ENCODE results near the gene WDR27.

DNA sequence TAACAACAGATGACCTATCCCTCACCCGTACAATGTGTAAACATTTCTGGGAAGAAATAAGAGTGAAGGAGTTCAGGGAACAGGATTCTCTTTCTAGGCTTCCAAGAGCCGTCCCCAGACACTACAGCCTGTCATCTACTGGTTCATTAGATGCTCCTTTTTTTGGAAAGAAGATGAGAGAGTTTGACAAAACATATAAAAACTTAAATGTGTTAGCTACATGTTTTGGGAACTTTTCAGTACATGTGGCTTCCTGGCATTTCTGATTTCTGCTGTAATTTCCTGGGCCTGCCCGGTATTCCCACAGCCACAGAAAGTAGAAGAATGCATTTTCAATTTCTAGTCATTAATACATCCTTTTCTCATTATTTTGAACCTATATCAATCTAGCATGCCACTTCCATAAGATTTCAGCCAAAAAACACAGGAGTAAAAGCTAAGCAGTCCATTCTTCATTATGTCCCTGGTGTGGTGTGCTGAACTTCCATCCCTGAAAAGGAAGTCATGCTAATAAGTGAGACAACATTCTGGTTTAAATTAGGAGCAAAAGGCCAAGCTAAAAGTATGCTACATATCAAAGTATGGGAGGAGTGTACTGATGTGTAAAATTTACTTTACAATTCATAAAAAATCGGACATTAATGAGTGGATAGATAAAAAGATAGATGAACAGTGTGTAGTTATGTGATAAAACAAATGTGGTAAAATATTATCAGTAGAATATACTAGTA lies 198.2 kb downstream of the WDR27 start:
- TF ChIP-seq POLR2A (IDR thresholded peaks at IDR 0.05) (no peak), POLR2AphosphoS5 (IDR thresholded peaks at IDR 0.05; ENCODE audit: insufficient read depth in 1 of 2, low read depth in 1 of 2) (no peak)
- TF ChIP-seq, protein P1, sequence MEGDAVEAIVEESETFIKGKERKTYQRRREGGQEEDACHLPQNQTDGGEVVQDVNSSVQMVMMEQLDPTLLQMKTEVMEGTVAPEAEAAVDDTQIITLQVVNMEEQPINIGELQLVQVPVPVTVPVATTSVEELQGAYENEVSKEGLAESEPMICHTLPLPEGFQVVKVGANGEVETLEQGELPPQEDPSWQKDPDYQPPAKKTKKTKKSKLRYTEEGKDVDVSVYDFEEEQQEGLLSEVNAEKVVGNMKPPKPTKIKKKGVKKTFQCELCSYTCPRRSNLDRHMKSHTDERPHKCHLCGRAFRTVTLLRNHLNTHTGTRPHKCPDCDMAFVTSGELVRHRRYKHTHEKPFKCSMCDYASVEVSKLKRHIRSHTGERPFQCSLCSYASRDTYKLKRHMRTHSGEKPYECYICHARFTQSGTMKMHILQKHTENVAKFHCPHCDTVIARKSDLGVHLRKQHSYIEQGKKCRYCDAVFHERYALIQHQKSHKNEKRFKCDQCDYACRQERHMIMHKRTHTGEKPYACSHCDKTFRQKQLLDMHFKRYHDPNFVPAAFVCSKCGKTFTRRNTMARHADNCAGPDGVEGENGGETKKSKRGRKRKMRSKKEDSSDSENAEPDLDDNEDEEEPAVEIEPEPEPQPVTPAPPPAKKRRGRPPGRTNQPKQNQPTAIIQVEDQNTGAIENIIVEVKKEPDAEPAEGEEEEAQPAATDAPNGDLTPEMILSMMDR (IDR thresholded peaks at IDR 0.05): no peak
